Thoracic aorta (tissue), 2 donors: ENCODE measurements around the gene C10orf95. TPM values are rescaled to one million over a fixed set of nuclear protein-coding genes. Genes with fewer than 3 reads are reported as not detected.

ENCODE experiments used
- ATAC-seq: fragments of 150-250 bp; one replicate; pipeline ENCODE4 v1.8.0; 2017; ENCODE audit warnings: low read depth; ENCODE audit not compliant: insufficient number of reproducible peaks, low FRiP score
- DNase-seq: peaks from one replicate; pipeline ENCODE4 v3.0.0-alpha.2; 2020; ENCODE audit warnings: low spot score
- H3K27ac ChIP-seq, 2 donors: fragments of 200-600 bp; sonication (generic); 1 replicate in 1 of 2; 2 replicates in 1 of 2; pipeline ENCODE4 v1.5.1; 2016; ENCODE audit warnings: mild to moderate bottlenecking in 2 of 2, moderate library complexity in 2 of 2
- H3K27me3 ChIP-seq: fragments of 200-600 bp; sonication (generic); replicated peaks from 2 replicates; pipeline ENCODE4 v1.6.0; 2016; ENCODE audit warnings: mild to moderate bottlenecking; ENCODE audit not compliant: insufficient read depth
- H3K36me3 ChIP-seq: fragments of 200-600 bp; sonication (generic); one replicate; pipeline ENCODE4 v1.5.1; 2016
- H3K4me1 ChIP-seq, 2 donors: fragments of 200-600 bp; sonication (generic); 1 replicate in 1 of 2; 2 replicates in 1 of 2; pipeline versions ENCODE4 v1.5.1 to v1.6.0; 2016; ENCODE audit warnings: low read depth in 2 of 2, mild to moderate bottlenecking in 1 of 2; ENCODE audit not compliant: control insufficient read depth in 1 of 2
- H3K4me3 ChIP-seq: fragments of 200-600 bp; sonication (generic); 2 replicates; pipeline ENCODE4 v1.5.1; 2016; ENCODE audit warnings: mild to moderate bottlenecking
- H3K9me3 ChIP-seq: fragments of 200-600 bp; sonication (generic); 2 replicates; pipeline ENCODE4 v1.5.1; 2016
- CTCF ChIP-seq: fragments of 200-600 bp; sonication (generic); IDR thresholded peaks from one replicate; pipeline ENCODE4 v1.5.1; 2019; ENCODE audit warnings: antibody characterized with exemption
- total RNA-seq, 2 donors: library from RNA; depleted of rRNA; stranded (reverse); fragments of >200 nt; gene quantifications; one replicate each; pipeline versions ENCODE4 v1.1.0 to v1.2.3, GENCODE V29; 2016

C10orf95 gene
- total RNA-seq, 2 donors from 2014 or later, result not detected

- H3K9me3 ChIP-seq, result no peaks in the 10 kb centered on the region
- no peak for ATAC-seq
- DNase-seq, result no peak
Measured at GRCh38 chr10:102413806-102414561, 37.4 kb downstream of the C10orf95 start.

GRCh38 chr10:102413053-102413705, 38.2 kb downstream of the C10orf95 start:
- no peak for ATAC-seq
- H3K27ac ChIP-seq, result no peak overlapping the region
- TF ChIP-seq CTCF, result no peak
- no peaks in the 10 kb centered on the region for H3K9me3 ChIP-seq
- H3K27me3 ChIP-seq, result peaks cover 15% of the 10 kb centered on the region
- peaks cover 6 to 11% of the 10 kb centered on the region in 2 donors for H3K4me1 ChIP-seq
- H3K36me3 ChIP-seq, result no peaks in the 10 kb centered on the region
- no peak for DNase-seq
- H3K4me3 ChIP-seq, result no peak overlapping the region

More at GRCh38 chr10:102413806-102414561, 37.4 kb downstream of the C10orf95 start:
- Histone ChIP-seq H3K27ac (no peak overlapping the region), H3K4me1 (peaks cover 6 to 10% of the 10 kb centered on the region in 2 donors), H3K36me3 (no peaks in the 10 kb centered on the region), H3K27me3 (peaks cover 15% of the 10 kb centered on the region), H3K4me3 (no peak overlapping the region)
- no peak for TF ChIP-seq CTCF

- Histone ChIP-seq H3K4me1 (peaks cover 6 to 11% of the 10 kb centered on the region in 2 donors), H3K27ac (no peak overlapping the region), H3K4me3 (no peak overlapping the region), H3K27me3 (peaks cover 15% of the 10 kb centered on the region), H3K36me3 (no peaks in the 10 kb centered on the region), H3K9me3 (no peaks in the 10 kb centered on the region)
- ATAC-seq (no peak), DNase-seq (no peak)
- no peak for TF ChIP-seq CTCF
Measured at GRCh38 chr10:102412293-102412692, 39.0 kb downstream of the C10orf95 start.

GRCh38 chr10:102411341-102412255, 39.7 kb downstream of the C10orf95 start:
- no peaks in the 10 kb centered on the region for H3K9me3 ChIP-seq
- ATAC-seq, result no peak
- no peak for DNase-seq
- peaks cover 6 to 11% of the 10 kb centered on the region in 2 donors for H3K4me1 ChIP-seq
- no peaks in the 10 kb centered on the region for H3K36me3 ChIP-seq
- H3K27me3 ChIP-seq, result peaks cover 15% of the 10 kb centered on the region
- no peak for TF ChIP-seq CTCF
- H3K4me3 ChIP-seq, result no peak overlapping the region
- H3K27ac ChIP-seq, result no peak overlapping the region
